Glutamatergic neuron (in vitro differentiated cells): ENCODE measurements around the gene CPNE8. TPM values are rescaled to one million over a fixed set of nuclear protein-coding genes. Genes with fewer than 3 reads are reported as not detected.

Experiments
- DNase-seq: peaks from one replicate; pipeline ENCODE4 v3.0.0; 2022
- H3K27ac Mint-ChIP-seq: one replicate; pipeline ENCODE4 v1.8.0; 2020; ENCODE audit warnings: mild to moderate bottlenecking, mixed read lengths, inconsistent platforms; ENCODE audit not compliant: unreplicated experiment
- H3K27me3 Mint-ChIP-seq: one replicate; pipeline ENCODE4 v1.8.0; 2020; ENCODE audit warnings: mild to moderate bottlenecking, moderate library complexity, mixed read lengths, inconsistent platforms; ENCODE audit not compliant: unreplicated experiment
- H3K36me3 Mint-ChIP-seq: one replicate; pipeline ENCODE4 v1.8.0; 2020; ENCODE audit warnings: mild to moderate bottlenecking, mixed read lengths, inconsistent platforms; ENCODE audit not compliant: unreplicated experiment
- H3K4me1 Mint-ChIP-seq: one replicate; pipeline ENCODE4 v1.8.0; 2020; ENCODE audit warnings: mild to moderate bottlenecking, low read depth, mixed read lengths, inconsistent platforms; ENCODE audit not compliant: unreplicated experiment
- H3K4me3 Mint-ChIP-seq: one replicate; pipeline ENCODE4 v1.8.0; 2020; ENCODE audit warnings: mild to moderate bottlenecking, mixed read lengths, inconsistent platforms; ENCODE audit not compliant: unreplicated experiment
- H3K9me3 Mint-ChIP-seq: one replicate; pipeline ENCODE4 v1.8.0; 2020; ENCODE audit warnings: mild to moderate bottlenecking, moderate library complexity, mixed read lengths, inconsistent platforms; ENCODE audit not compliant: unreplicated experiment
- CTCF ChIP-seq: fragments of 200-600 bp; sonication (generic); IDR thresholded peaks from one replicate; pipeline ENCODE4 v1.5.0; 2021; ENCODE audit not compliant: partially characterized antibody, unreplicated experiment
- total RNA-seq: library from RNA; stranded (reverse); fragmentation: NEBNext Ultra II Directional; extraction: Animal tissue kit (Norgen Biotek cat#: 25700); gene quantifications from one replicate; pipeline ENCODE4 v1.2.1, GENCODE V29; 2021; ENCODE audit not compliant: unreplicated experiment

The CPNE8 gene
- total RNA-seq, 1 donor from 2014 or later: 5.9 TPM

DNA sequence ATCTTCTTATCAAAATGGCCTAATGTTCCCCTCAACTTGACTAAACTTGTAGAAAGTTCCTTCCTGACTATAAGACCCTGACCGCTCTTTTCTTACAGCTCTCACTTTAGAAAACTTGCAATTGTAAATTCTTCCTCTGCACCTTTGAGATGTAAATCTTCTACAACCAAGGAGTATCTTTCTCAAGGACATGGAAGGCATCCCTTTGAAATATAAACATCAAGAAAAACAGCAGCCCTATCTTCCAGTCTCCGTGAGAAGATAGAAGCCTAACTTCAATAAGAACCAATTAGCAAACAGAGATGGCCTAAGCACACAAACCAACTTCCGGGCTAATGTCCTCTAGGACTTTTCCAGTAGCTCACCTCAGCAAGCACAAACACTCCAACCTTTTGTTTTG lies 210.3 kb downstream of the CPNE8 start:
- TF ChIP-seq CTCF: no peak
- no peak overlapping the region for H3K4me3 Mint-ChIP-seq
- H3K4me1 Mint-ChIP-seq: no peaks in the 10 kb centered on the region
- H3K27ac Mint-ChIP-seq: no peak overlapping the region
- H3K9me3 Mint-ChIP-seq: no peaks in the 10 kb centered on the region
- H3K27me3 Mint-ChIP-seq: no peaks in the 10 kb centered on the region
- no peaks in the 10 kb centered on the region for H3K36me3 Mint-ChIP-seq
- DNase-seq: no peak

DNA sequence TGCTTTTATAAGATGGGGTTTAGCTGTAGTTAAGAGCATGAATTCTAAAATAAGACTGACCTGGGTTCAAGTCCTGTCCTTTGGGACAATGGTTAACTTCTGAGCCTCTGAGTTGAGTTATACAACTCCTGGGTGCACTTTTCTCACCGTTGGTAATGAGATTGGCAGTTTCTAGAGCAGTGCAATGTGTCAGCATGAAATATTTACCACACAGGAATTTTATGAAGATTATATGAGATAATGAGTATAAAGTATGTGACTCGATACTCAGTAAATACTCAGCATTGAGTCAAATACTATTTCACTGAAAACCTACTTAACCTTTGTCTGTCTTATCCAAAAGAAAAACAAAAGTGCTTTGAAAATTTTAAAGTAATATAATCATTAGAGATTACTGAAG lies 214.2 kb downstream of the CPNE8 start:
- Mint-ChIP-seq H3K4me1 (no peaks in the 10 kb centered on the region), H3K36me3 (no peaks in the 10 kb centered on the region), H3K9me3 (no peaks in the 10 kb centered on the region), H3K27me3 (no peaks in the 10 kb centered on the region), H3K27ac (no peak overlapping the region), H3K4me3 (no peak overlapping the region)
- TF ChIP-seq CTCF: no peak
- no peak for DNase-seq

DNA sequence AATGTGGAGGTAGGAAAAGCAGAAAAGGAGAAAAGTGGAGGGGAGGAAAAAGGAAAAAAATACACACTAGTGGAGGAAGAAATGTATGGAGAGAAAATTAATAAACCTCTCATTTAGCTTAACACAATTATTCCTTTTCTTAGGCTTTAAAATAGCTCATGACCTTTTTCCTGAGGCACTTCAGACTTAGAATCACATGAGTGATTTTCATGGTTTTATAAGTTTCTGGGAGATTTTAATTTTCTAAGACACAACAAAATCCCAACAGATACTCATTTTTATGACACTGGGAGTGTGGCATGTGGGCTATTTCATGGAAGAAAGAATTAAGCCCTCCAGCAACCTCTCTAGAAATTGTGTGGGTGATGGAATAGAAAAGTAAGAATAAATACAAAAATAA lies 214.7 kb downstream of the CPNE8 start:
- Mint-ChIP-seq H3K4me1 (no peaks in the 10 kb centered on the region), H3K27me3 (no peaks in the 10 kb centered on the region), H3K27ac (no peak overlapping the region), H3K36me3 (no peaks in the 10 kb centered on the region), H3K9me3 (no peaks in the 10 kb centered on the region), H3K4me3 (no peak overlapping the region)
- TF ChIP-seq CTCF: no peak
- DNase-seq: no peak

GRCh38 chr12:38689704-38690103 lies 215.7 kb downstream of the CPNE8 start:
- no peaks in the 10 kb centered on the region for H3K36me3 Mint-ChIP-seq

GRCh38 chr12:38689195-38689594 lies 216.2 kb downstream of the CPNE8 start:
- H3K9me3 Mint-ChIP-seq: no peaks in the 10 kb centered on the region
- no peaks in the 10 kb centered on the region for H3K36me3 Mint-ChIP-seq
- no peak overlapping the region for H3K4me3 Mint-ChIP-seq
- no peak for TF ChIP-seq CTCF
- peak; percentile 24 for DNase-seq
- H3K27ac Mint-ChIP-seq: no peak overlapping the region
- H3K4me1 Mint-ChIP-seq: no peaks in the 10 kb centered on the region
- H3K27me3 Mint-ChIP-seq: no peaks in the 10 kb centered on the region

More at GRCh38 chr12:38689704-38690103, 215.7 kb downstream of the CPNE8 start:
- TF ChIP-seq CTCF: no peak
- no peaks in the 10 kb centered on the region for H3K27me3 Mint-ChIP-seq
- no peak overlapping the region for H3K4me3 Mint-ChIP-seq
- no peak overlapping the region for H3K27ac Mint-ChIP-seq
- DNase-seq: no peak
- H3K9me3 Mint-ChIP-seq: no peaks in the 10 kb centered on the region
- H3K4me1 Mint-ChIP-seq: no peaks in the 10 kb centered on the region
